GM19463 (cell line): ENCODE results near the gene AKAP6.

Source experiments
- ATAC-seq: cut with Tn5 transposase; IDR thresholded peaks from one replicate; pipeline ENCODE4 v1.9.1; 2021; ENCODE audit warnings: mild to moderate bottlenecking, moderate library complexity; ENCODE audit not compliant: unreplicated experiment

The AKAP6 gene

GRCh38 chr14:32472512-32473463 is 143.7 kb downstream of the AKAP6 start:
- ATAC-seq = no peak

- ATAC-seq = no peak
These were observed 144.4 kb downstream of the AKAP6 start for GRCh38 chr14:32473464-32473855.

- ATAC-seq = no peak
These were observed 145.5 kb downstream of the AKAP6 start for GRCh38 chr14:32474478-32475195.

- ATAC-seq = no peak
These were observed 147.4 kb downstream of the AKAP6 start for GRCh38 chr14:32476532-32476931.

GRCh38 chr14:32477396-32477795 is 148.3 kb downstream of the AKAP6 start:
- no peak for ATAC-seq

GRCh38 chr14:32478050-32478449 is 149.0 kb downstream of the AKAP6 start:
- ATAC-seq = no peak

GRCh38 chr14:32480337-32480736 is 151.2 kb downstream of the AKAP6 start:
- no peak for ATAC-seq

- ATAC-seq = no peak
These were observed 152.6 kb downstream of the AKAP6 start for GRCh38 chr14:32481707-32482106.

GRCh38 chr14:32491416-32492016 is 162.4 kb downstream of the AKAP6 start:
- no peak for ATAC-seq

- no peak for ATAC-seq
These were observed 163.4 kb downstream of the AKAP6 start for GRCh38 chr14:32492457-32492856.

- no peak for ATAC-seq
These were observed 165.7 kb downstream of the AKAP6 start for GRCh38 chr14:32494609-32495434.

GRCh38 chr14:32495435-32495734 is 166.3 kb downstream of the AKAP6 start:
- ATAC-seq = no peak

- no peak for ATAC-seq
These were observed 168.2 kb downstream of the AKAP6 start for GRCh38 chr14:32497248-32497647.

GRCh38 chr14:32507029-32507984 is 178.2 kb downstream of the AKAP6 start:
- ATAC-seq = no peak

- no peak for ATAC-seq
These were observed 179.2 kb downstream of the AKAP6 start for GRCh38 chr14:32508281-32508680.

GRCh38 chr14:32509632-32510187 is 180.6 kb downstream of the AKAP6 start:
- no peak for ATAC-seq

- ATAC-seq = no peak
These were observed 181.7 kb downstream of the AKAP6 start for GRCh38 chr14:32510815-32511214.

- no peak for ATAC-seq
These were observed 183.2 kb downstream of the AKAP6 start for GRCh38 chr14:32512348-32512747.

GRCh38 chr14:32512813-32513212 is 183.7 kb downstream of the AKAP6 start:
- ATAC-seq = no peak
